Esophagus muscularis mucosa (tissue), 4 donors: ENCODE results near the gene SOSTDC1. TPM values are rescaled to one million over a fixed set of nuclear protein-coding genes. Genes with fewer than 3 reads are reported as not detected.
"Not testable (repeated sequence)": the region's sequence is repeated elsewhere in the genome, so short reads cannot be mapped to it uniquely, and the experiment has no call there.

ENCODE experiments used
- DNase-seq: peaks from one replicate; pipeline ENCODE4 v3.0.0-alpha.2; 2017; ENCODE audit errors: extremely low spot score
- H3K27ac ChIP-seq, 4 donors: fragments of 200-600 bp; sonication (generic); replicated peaks in 1 of 4; 1 replicate in 3 of 4; 2 replicates in 1 of 4; pipeline ENCODE4 v1.5.1; 2016 to 2019; ENCODE audit warnings: mild to moderate bottlenecking in 1 of 4
- H3K27me3 ChIP-seq, 4 donors: fragments of 200-600 bp; sonication (generic); one replicate each; pipeline versions ENCODE4 v1.5.1 to v1.6.0; 2016 to 2019
- H3K36me3 ChIP-seq, 4 donors: fragments of 200-600 bp; sonication (generic); one replicate each; pipeline ENCODE4 v1.5.1; 2016 to 2019
- H3K4me1 ChIP-seq, 4 donors: fragments of 200-600 bp; sonication (generic); one replicate each; pipeline ENCODE4 v1.5.1; 2016 to 2019
- H3K4me3 ChIP-seq, 4 donors: fragments of 200-600 bp; sonication (generic); 1 replicate in 2 of 4; 2 replicates in 2 of 4; pipeline ENCODE4 v1.5.1; 2016 to 2019; ENCODE audit warnings: mild to moderate bottlenecking in 4 of 4, moderate library complexity in 1 of 4
- H3K9me3 ChIP-seq, 4 donors: fragments of 200-600 bp; sonication (generic); 1 replicate in 3 of 4; 2 replicates in 1 of 4; pipeline ENCODE4 v1.5.1; 2016 to 2019
- CTCF ChIP-seq, 3 experiments: fragments of 200-600 bp in 2 of 3; fragments of 450-650 bp in 1 of 3; sonication (generic) in 2 of 3; IDR thresholded peaks; one replicate each; pipeline ENCODE4 v1.5.1; 2017 to 2019; ENCODE audit warnings: antibody characterized with exemption in 3 of 3, mild to moderate bottlenecking in 2 of 3, moderate library complexity in 1 of 3
- EP300 ChIP-seq: sonication (generic); formaldehyde crosslinking; IDR thresholded peaks from one replicate; pipeline ENCODE4 v1.6.1; 2017; ENCODE audit warnings: antibody characterized with exemption
- POLR2A ChIP-seq: fragments of 450-650 bp; IDR thresholded peaks from one replicate; pipeline ENCODE4 v1.6.1; 2017; ENCODE audit warnings: antibody characterized with exemption, moderate library complexity, mild to moderate bottlenecking, low read depth
- POLR2AphosphoS5 ChIP-seq, 2 donors: sonication (generic); formaldehyde crosslinking; IDR thresholded peaks; one replicate each; pipeline ENCODE4 v1.6.1; 2017; ENCODE audit warnings: antibody characterized with exemption in 2 of 2
- WGBS: methylation state at CpG from one replicate; pipeline ENCODE4 v1.1.5; 2018; 5-methylcytosine and 5-hydroxymethylcytosine counted together
- intact Hi-C: fragments of 100-400 bp; cut with DNase I; formaldehyde crosslinking; loops from one replicate; pipeline ENCODE4 v1.15.1; 2023
- total RNA-seq, 4 donors: library from RNA; depleted of rRNA; stranded (reverse); fragments of >200 nt; gene quantifications; one replicate each; pipeline versions ENCODE4 v1.1.0 to v1.2.1, GENCODE V29; 2016

The SOSTDC1 gene
- total RNA-seq, 4 donors from 2014 or later = 0.71 to 1.2 (median 0.83) TPM; not detected in 1

GRCh38 chr7:16463949-16464715 is 1.4 kb downstream of the SOSTDC1 start:
- H3K4me1 ChIP-seq = peaks cover 0 to 15% (median 9%) of the 10 kb centered on the region in 4 donors
- peak overlapping the region in 3 of 4 donors; percentile 6 to 20 (median 8) for H3K4me3 ChIP-seq
- H3K36me3 ChIP-seq = no peaks in the 10 kb centered on the region
- no peak for DNase-seq
- H3K27me3 ChIP-seq = no peaks in the 10 kb centered on the region
- no peaks in the 10 kb centered on the region for H3K9me3 ChIP-seq
- TF ChIP-seq CTCF (IDR thresholded peaks at IDR 0.05) (no peak), POLR2A (no peak), POLR2AphosphoS5 (IDR thresholded peaks at IDR 0.05) (no peak), EP300 (no peak)
- intact Hi-C loops = no loop called here
- no peak overlapping the region for H3K27ac ChIP-seq
- WGBS = 34% methylated on average over 10 of the region's 10 CpGs

GRCh38 chr7:16463520-16463919 is 2.0 kb downstream of the SOSTDC1 start:
- intact Hi-C loops = no loop called here
- H3K4me3 ChIP-seq = peak overlapping the region in 1 of 4 donors; percentile 8
- WGBS = 26% methylated on average over 2 of the region's 2 CpGs
- TF ChIP-seq EP300 = no peak
- TF ChIP-seq POLR2A = no peak
- TF ChIP-seq CTCF (IDR thresholded peaks at IDR 0.05) = no peak
- TF ChIP-seq POLR2AphosphoS5 (IDR thresholded peaks at IDR 0.05) = no peak
- no peaks in the 10 kb centered on the region for H3K27me3 ChIP-seq
- no peaks in the 10 kb centered on the region for H3K36me3 ChIP-seq
- no peak for DNase-seq
- no peaks in the 10 kb centered on the region for H3K9me3 ChIP-seq
- no peak overlapping the region for H3K27ac ChIP-seq
- peaks cover 0 to 15% (median 9%) of the 10 kb centered on the region in 4 donors for H3K4me1 ChIP-seq

- no peaks in the 10 kb centered on the region for H3K27me3 ChIP-seq
- intact Hi-C loops = no loop called here
- H3K27ac ChIP-seq = no peak overlapping the region
- H3K4me1 ChIP-seq = peaks cover 0 to 15% (median 9%) of the 10 kb centered on the region in 4 donors
- TF ChIP-seq POLR2AphosphoS5 (IDR thresholded peaks at IDR 0.05) (no peak), CTCF (IDR thresholded peaks at IDR 0.05) (no peak), EP300 (no peak), POLR2A (no peak)
- H3K36me3 ChIP-seq = no peaks in the 10 kb centered on the region
- WGBS = 88% methylated on average over 7 of the region's 7 CpGs
- DNase-seq = no peak
- no peaks in the 10 kb centered on the region for H3K9me3 ChIP-seq
- no peak overlapping the region for H3K4me3 ChIP-seq
These were observed 3.1 kb downstream of the SOSTDC1 start for GRCh38 chr7:16462431-16462889.

GRCh38 chr7:16460789-16461493 is 4.6 kb downstream of the SOSTDC1 start:
- peaks cover 0 to 13% (median 6%) of the 10 kb centered on the region in 4 donors for H3K4me1 ChIP-seq
- intact Hi-C loops = no loop called here
- no peaks in the 10 kb centered on the region for H3K27me3 ChIP-seq
- no peak overlapping the region for H3K27ac ChIP-seq
- no peak for DNase-seq
- H3K9me3 ChIP-seq = no peaks in the 10 kb centered on the region
- no peaks in the 10 kb centered on the region for H3K36me3 ChIP-seq
- H3K4me3 ChIP-seq = no peak overlapping the region
- WGBS = 92% methylated on average over 2 of the region's 2 CpGs
- no peak for TF ChIP-seq CTCF (IDR thresholded peaks at IDR 0.05)
- TF ChIP-seq POLR2A = no peak
- no peak for TF ChIP-seq POLR2AphosphoS5 (IDR thresholded peaks at IDR 0.05)
- TF ChIP-seq EP300 = no peak

GRCh38 chr7:16456303-16456702 is 9.2 kb downstream of the SOSTDC1 start:
- H3K4me3 ChIP-seq, H3K27ac ChIP-seq, H3K27me3 ChIP-seq, intact Hi-C loops, H3K4me1 ChIP-seq, H3K36me3 ChIP-seq, DNase-seq, H3K9me3 ChIP-seq: not testable (repeated sequence)
- whole genome bisulfite sequencing = 56% methylated on average over 1 of the region's 1 CpG
